Measurements from ENCODE around the gene PATL1.
"Not testable (repeated sequence)": the region's sequence is repeated elsewhere in the genome, so short reads cannot be mapped to it uniquely, and the experiment has no call there.

The PATL1 gene

GRCh38 chr11:59668950-59669610 lies at the start of gene PATL1:
PATL1 (minus strand) TSS chr11:59669037; CDS start chr11:59668895, 142 bp downstream.
- Histone ChIP-seq H3K27ac (ENCODE audit: low read length) (peak within 1 kb of the TSS; percentile 93), H3K36me3 (ENCODE audit: control insufficient read depth in 2 of 2, insufficient read depth in 2 of 2, low read length in 2 of 2) (peaks cover 3 to 5% of the 10 kb centered on the region in 2 donors), H3K4me1 (ENCODE audit: control insufficient read depth, insufficient read depth, low read length) (peaks cover 12% of the 10 kb centered on the region), H3K4me3 (ENCODE audit: low read length in 2 of 2) (peak within 1 kb of the TSS; percentile 89 to 91), H3K9ac (ENCODE audit: low read length in 2 of 2) (peak within 1 kb of the TSS; percentile 90 to 91), H3K9me3 (ENCODE audit: control insufficient read depth in 2 of 2, low read length in 2 of 2) (no peaks in the 10 kb centered on the region), H3K27me3 (ENCODE audit: control insufficient read depth in 1 of 2, insufficient read depth in 2 of 2, low read length in 2 of 2) (no peaks in the 10 kb centered on the region)

DNA sequence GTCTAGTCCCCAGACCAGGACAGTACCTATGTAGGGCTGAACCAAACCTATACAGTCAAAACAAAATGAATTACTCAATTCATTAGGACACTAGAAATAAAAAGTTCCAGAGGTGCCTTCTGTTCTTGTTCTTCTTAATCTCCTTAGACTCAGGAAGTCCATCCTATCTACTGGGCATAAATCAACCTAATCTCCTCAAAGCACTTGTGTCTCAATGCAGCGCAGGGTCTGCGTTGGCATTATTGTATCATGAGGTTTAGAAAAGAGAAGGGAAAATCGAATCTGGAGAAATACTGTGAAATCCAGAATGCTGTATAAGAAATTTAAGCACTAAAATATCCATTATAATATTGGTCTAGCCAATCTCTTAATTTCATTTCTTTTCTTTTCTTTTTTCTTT lies 47.2 kb upstream of the PATL1 start:
- no peaks in the 10 kb centered on the region for H3K36me3 ChIP-seq (ENCODE audit: control insufficient read depth in 2 of 2, insufficient read depth in 2 of 2, low read length in 2 of 2)
- H3K9me3 ChIP-seq (ENCODE audit: control insufficient read depth in 2 of 2, low read length in 2 of 2) = no peaks in the 10 kb centered on the region
- peaks cover 0 to 4% of the 10 kb centered on the region in 2 donors for H3K27me3 ChIP-seq (ENCODE audit: control insufficient read depth in 1 of 2, insufficient read depth in 2 of 2, low read length in 2 of 2)
- no peak overlapping the region for H3K9ac ChIP-seq (ENCODE audit: low read length in 2 of 2)
- no peaks in the 10 kb centered on the region for H3K4me1 ChIP-seq (ENCODE audit: control insufficient read depth, insufficient read depth, low read length)
- no peak overlapping the region for H3K27ac ChIP-seq (ENCODE audit: low read length)
- no peak overlapping the region for H3K4me3 ChIP-seq (ENCODE audit: low read length in 2 of 2)

- Histone ChIP-seq H3K4me1 (ENCODE audit: control insufficient read depth, insufficient read depth, low read length) (no peaks in the 10 kb centered on the region), H3K36me3 (ENCODE audit: control insufficient read depth in 2 of 2, insufficient read depth in 2 of 2, low read length in 2 of 2) (no peaks in the 10 kb centered on the region), H3K27me3 (ENCODE audit: control insufficient read depth in 1 of 2, insufficient read depth in 2 of 2, low read length in 2 of 2) (peaks cover 0 to 4% of the 10 kb centered on the region in 2 donors), H3K9me3 (ENCODE audit: control insufficient read depth in 2 of 2, low read length in 2 of 2) (no peaks in the 10 kb centered on the region), H3K9ac (ENCODE audit: low read length in 2 of 2) (no peak within 1 kb of the TSS), H3K27ac (ENCODE audit: low read length) (no peak within 1 kb of the TSS), H3K4me3 (ENCODE audit: low read length in 2 of 2) (no peak within 1 kb of the TSS)
These were observed 44.9 kb upstream of the PATL1 start, which contains the start of gene OR10V1 for GRCh38 chr11:59713745-59714144. OR10V1 (minus strand) TSS chr11:59713845; CDS start chr11:59713845, 0 bp downstream.

DNA sequence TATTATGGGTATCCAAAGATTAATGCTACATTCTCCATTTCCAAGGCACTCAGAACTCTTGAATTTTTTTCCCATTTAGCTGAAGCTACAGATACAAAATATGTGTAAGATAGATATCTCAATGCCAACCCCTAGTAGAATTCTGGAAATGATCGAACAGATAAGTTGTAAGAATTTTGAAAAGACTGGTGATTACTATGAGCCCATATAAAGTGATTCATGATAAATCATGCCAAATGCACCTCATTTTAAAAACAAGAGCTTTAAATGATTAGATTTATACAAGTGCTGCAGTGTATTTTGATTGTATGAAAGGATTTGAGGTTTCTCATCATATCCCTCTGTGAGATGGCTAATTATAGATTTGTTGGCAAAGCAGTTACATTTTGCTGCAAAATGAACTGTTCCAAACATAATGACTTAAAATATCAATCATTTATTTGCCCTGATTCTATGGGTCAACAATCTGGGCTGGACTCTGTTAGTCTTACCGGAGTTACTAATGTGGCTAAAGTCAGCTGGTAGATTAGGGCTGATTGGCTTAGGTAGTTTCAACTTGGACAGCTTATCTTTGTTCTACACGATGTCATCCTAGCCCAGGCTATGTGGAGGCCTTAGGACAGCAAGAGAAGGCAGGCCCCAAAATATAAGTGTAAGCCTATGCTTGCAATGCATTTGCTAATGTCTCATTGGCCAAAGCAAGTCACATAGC lies 41.5 kb upstream of the PATL1 start:
- Histone ChIP-seq H3K4me3 (ENCODE audit: low read length in 2 of 2) (no peak overlapping the region), H3K9me3 (ENCODE audit: control insufficient read depth in 2 of 2, low read length in 2 of 2) (no peaks in the 10 kb centered on the region), H3K36me3 (ENCODE audit: control insufficient read depth in 2 of 2, insufficient read depth in 2 of 2, low read length in 2 of 2) (no peaks in the 10 kb centered on the region), H3K27ac (ENCODE audit: low read length) (no peak overlapping the region), H3K27me3 (ENCODE audit: control insufficient read depth in 1 of 2, insufficient read depth in 2 of 2, low read length in 2 of 2) (peaks cover 0 to 6% of the 10 kb centered on the region in 2 donors), H3K9ac (ENCODE audit: low read length in 2 of 2) (no peak overlapping the region), H3K4me1 (ENCODE audit: control insufficient read depth, insufficient read depth, low read length) (no peaks in the 10 kb centered on the region)

GRCh38 chr11:59708537-59708936 lies 39.7 kb upstream of the PATL1 start:
- Histone ChIP-seq H3K9me3 (ENCODE audit: control insufficient read depth in 2 of 2, low read length in 2 of 2) (no peaks in the 10 kb centered on the region), H3K27ac (ENCODE audit: low read length) (no peak overlapping the region), H3K4me3 (ENCODE audit: low read length in 2 of 2) (no peak overlapping the region), H3K4me1 (ENCODE audit: control insufficient read depth, insufficient read depth, low read length) (no peaks in the 10 kb centered on the region), H3K9ac (ENCODE audit: low read length in 2 of 2) (no peak overlapping the region), H3K36me3 (ENCODE audit: control insufficient read depth in 2 of 2, insufficient read depth in 2 of 2, low read length in 2 of 2) (no peaks in the 10 kb centered on the region), H3K27me3 (ENCODE audit: control insufficient read depth in 1 of 2, insufficient read depth in 2 of 2, low read length in 2 of 2) (peaks cover 0 to 6% of the 10 kb centered on the region in 2 donors)

DNA sequence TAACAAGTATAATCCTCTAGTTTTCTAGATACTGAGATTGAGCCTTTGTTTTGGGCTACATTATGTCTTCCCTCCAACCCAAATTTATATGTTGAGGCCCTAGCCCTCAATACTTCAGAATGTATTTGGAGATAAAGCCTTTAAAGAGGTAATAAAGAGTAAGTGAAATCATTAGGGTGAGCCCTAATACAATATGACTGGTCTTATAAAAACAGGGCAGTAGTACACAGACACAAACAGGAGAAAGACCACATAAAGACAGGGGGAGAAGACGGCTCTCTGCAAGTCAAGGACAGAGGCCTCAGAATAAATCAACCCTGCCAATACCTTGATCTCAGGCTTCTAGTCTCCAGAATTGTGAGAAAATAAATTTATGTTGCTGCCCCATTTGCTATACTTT lies 38.5 kb upstream of the PATL1 start:
- Histone ChIP-seq H3K27ac (ENCODE audit: low read length) (no peak overlapping the region), H3K9me3 (ENCODE audit: control insufficient read depth in 2 of 2, low read length in 2 of 2) (no peaks in the 10 kb centered on the region), H3K36me3 (ENCODE audit: control insufficient read depth in 2 of 2, insufficient read depth in 2 of 2, low read length in 2 of 2) (no peaks in the 10 kb centered on the region), H3K4me3 (ENCODE audit: low read length in 2 of 2) (no peak overlapping the region), H3K27me3 (ENCODE audit: control insufficient read depth in 1 of 2, insufficient read depth in 2 of 2, low read length in 2 of 2) (peaks cover 0 to 2% of the 10 kb centered on the region in 2 donors), H3K4me1 (ENCODE audit: control insufficient read depth, insufficient read depth, low read length) (no peaks in the 10 kb centered on the region), H3K9ac (ENCODE audit: low read length in 2 of 2) (no peak overlapping the region)

- Histone ChIP-seq H3K27ac (ENCODE audit: low read length) (no peak overlapping the region), H3K9me3 (ENCODE audit: control insufficient read depth in 2 of 2, low read length in 2 of 2) (no peaks in the 10 kb centered on the region), H3K27me3 (ENCODE audit: control insufficient read depth in 1 of 2, insufficient read depth in 2 of 2, low read length in 2 of 2) (peaks cover 0 to 2% of the 10 kb centered on the region in 2 donors), H3K36me3 (ENCODE audit: control insufficient read depth in 2 of 2, insufficient read depth in 2 of 2, low read length in 2 of 2) (no peaks in the 10 kb centered on the region), H3K4me1 (ENCODE audit: control insufficient read depth, insufficient read depth, low read length) (no peaks in the 10 kb centered on the region), H3K4me3 (ENCODE audit: low read length in 2 of 2) (no peak overlapping the region), H3K9ac (ENCODE audit: low read length in 2 of 2) (no peak overlapping the region)
These were observed 37.9 kb upstream of the PATL1 start for GRCh38 chr11:59706518-59707285.

DNA sequence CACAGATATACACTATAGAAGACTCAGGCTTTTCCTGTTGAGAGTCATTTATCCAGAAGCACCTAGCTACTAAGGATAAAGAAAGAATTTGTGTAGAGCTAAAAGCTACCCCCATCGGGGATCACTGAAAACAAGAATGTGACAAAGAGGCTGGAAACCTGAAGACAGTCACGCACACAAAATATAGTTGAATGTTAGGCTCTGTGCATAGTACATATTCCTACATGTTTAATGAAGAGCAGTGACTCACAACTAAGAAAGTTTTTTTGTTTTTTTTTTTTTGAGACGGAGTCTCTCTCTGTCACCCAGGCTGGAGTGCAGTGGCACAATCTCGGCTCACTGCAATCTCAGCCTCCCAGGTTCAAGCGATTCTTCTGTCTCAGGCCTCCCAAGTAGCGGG lies 36.5 kb upstream of the PATL1 start:
- Histone ChIP-seq H3K4me3 (ENCODE audit: low read length in 2 of 2) (no peak overlapping the region), H3K4me1 (ENCODE audit: control insufficient read depth, insufficient read depth, low read length) (no peaks in the 10 kb centered on the region), H3K9ac (ENCODE audit: low read length in 2 of 2) (no peak overlapping the region), H3K27ac (ENCODE audit: low read length) (no peak overlapping the region), H3K36me3 (ENCODE audit: control insufficient read depth in 2 of 2, insufficient read depth in 2 of 2, low read length in 2 of 2) (no peaks in the 10 kb centered on the region), H3K27me3 (ENCODE audit: control insufficient read depth in 1 of 2, insufficient read depth in 2 of 2, low read length in 2 of 2) (peaks cover 0 to 2% of the 10 kb centered on the region in 2 donors), H3K9me3 (ENCODE audit: control insufficient read depth in 2 of 2, low read length in 2 of 2) (no peaks in the 10 kb centered on the region)

- H3K4me1 ChIP-seq (ENCODE audit: control insufficient read depth, insufficient read depth, low read length); H3K36me3 ChIP-seq (ENCODE audit: control insufficient read depth in 2 of 2, insufficient read depth in 2 of 2, low read length in 2 of 2); H3K9me3 ChIP-seq (ENCODE audit: control insufficient read depth in 2 of 2, low read length in 2 of 2); H3K27me3 ChIP-seq (ENCODE audit: control insufficient read depth in 1 of 2, insufficient read depth in 2 of 2, low read length in 2 of 2); H3K9ac ChIP-seq (ENCODE audit: low read length in 2 of 2); H3K27ac ChIP-seq (ENCODE audit: low read length); H3K4me3 ChIP-seq (ENCODE audit: low read length in 2 of 2): not testable (repeated sequence)
These were observed 34.7 kb upstream of the PATL1 start for GRCh38 chr11:59703515-59703914.

DNA sequence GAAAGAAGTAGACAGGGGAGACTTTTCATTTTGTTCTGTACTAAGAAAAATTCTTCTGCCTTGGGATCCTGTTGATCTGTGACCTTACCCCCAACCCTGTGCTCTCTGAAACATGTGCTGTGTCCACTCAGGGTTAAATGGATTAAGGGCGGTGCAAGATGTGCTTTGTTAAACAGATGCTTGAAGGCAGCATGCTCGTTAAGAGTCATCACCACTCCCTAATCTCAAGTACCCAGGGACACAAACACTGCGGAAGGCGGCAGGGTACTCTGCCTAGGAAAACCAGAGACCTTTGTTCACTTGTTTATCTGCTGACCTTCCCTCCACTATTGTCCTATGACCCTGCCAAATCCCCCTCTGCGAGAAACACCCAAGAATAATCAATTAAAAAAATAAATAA lies 31.3 kb upstream of the PATL1 start:
- H3K4me3 ChIP-seq (ENCODE audit: low read length in 2 of 2); H3K36me3 ChIP-seq (ENCODE audit: control insufficient read depth in 2 of 2, insufficient read depth in 2 of 2, low read length in 2 of 2); H3K9me3 ChIP-seq (ENCODE audit: control insufficient read depth in 2 of 2, low read length in 2 of 2); H3K27ac ChIP-seq (ENCODE audit: low read length); H3K4me1 ChIP-seq (ENCODE audit: control insufficient read depth, insufficient read depth, low read length); H3K9ac ChIP-seq (ENCODE audit: low read length in 2 of 2); H3K27me3 ChIP-seq (ENCODE audit: control insufficient read depth in 1 of 2, insufficient read depth in 2 of 2, low read length in 2 of 2): not testable (repeated sequence)

All from stomach smooth muscle (tissue), 2 donors.